Measurements from ENCODE around the gene COX6A2.

Gene COX6A2

GRCh38 chr16:31428279-31428597 lies at the start of gene COX6A2:
TSS of gene COX6A2 (minus strand) at chr16:31428360. CDS start at chr16:31428325, 35 bp downstream.
- DNase-seq (ENCODE audit: low read depth in 2 of 2) = no peak

- DNase-seq (ENCODE audit: low read depth in 2 of 2) = no peak
These were observed 49.4 kb upstream of the COX6A2 start for GRCh38 chr16:31477220-31478216.

GRCh38 chr16:31476303-31477219 lies 48.4 kb upstream of the COX6A2 start:
- peak; percentile 90 to 92 for DNase-seq (ENCODE audit: low read depth in 2 of 2)

- DNase-seq (ENCODE audit: low read depth in 2 of 2) = no peak
These were observed 47.8 kb upstream of the COX6A2 start for GRCh38 chr16:31475946-31476302.

GRCh38 chr16:31474773-31475738 lies 46.9 kb upstream of the COX6A2 start:
- no peak for DNase-seq (ENCODE audit: low read depth in 2 of 2)

GRCh38 chr16:31474173-31474714 lies 46.1 kb upstream of the COX6A2 start:
- no peak for DNase-seq (ENCODE audit: low read depth in 2 of 2)

GRCh38 chr16:31473264-31473984 lies 45.3 kb upstream of the COX6A2 start:
- no peak for DNase-seq (ENCODE audit: low read depth in 2 of 2)

- DNase-seq (ENCODE audit: low read depth in 2 of 2) = peak in 1 of 2 donors; percentile 55
These were observed 44.6 kb upstream of the COX6A2 start for GRCh38 chr16:31472709-31473203.

- DNase-seq (ENCODE audit: low read depth in 2 of 2) = no peak
These were observed 43.9 kb upstream of the COX6A2 start, which contains the start of gene TGFB1I1 for GRCh38 chr16:31471875-31472708. TSS of gene TGFB1I1 (plus strand) at chr16:31472152. CDS start at chr16:31472189, 37 bp downstream.

GRCh38 chr16:31471241-31471874 lies 43.2 kb upstream of the COX6A2 start:
- DNase-seq (ENCODE audit: low read depth in 2 of 2) = no peak

GRCh38 chr16:31470615-31471014 lies 42.5 kb upstream of the COX6A2 start:
- DNase-seq (ENCODE audit: low read depth in 2 of 2) = no peak

GRCh38 chr16:31467858-31468257 lies 39.7 kb upstream of the COX6A2 start:
- no peak for DNase-seq (ENCODE audit: low read depth in 2 of 2)

GRCh38 chr16:31467151-31467773 lies 39.1 kb upstream of the COX6A2 start:
- no peak for DNase-seq (ENCODE audit: low read depth in 2 of 2)

- no peak for DNase-seq (ENCODE audit: low read depth in 2 of 2)
These were observed 38.3 kb upstream of the COX6A2 start for GRCh38 chr16:31466381-31466841.

- DNase-seq (ENCODE audit: low read depth in 2 of 2) = no peak
These were observed 37.7 kb upstream of the COX6A2 start for GRCh38 chr16:31465788-31466370.

GRCh38 chr16:31464781-31465260 lies 36.7 kb upstream of the COX6A2 start:
- no peak for DNase-seq (ENCODE audit: low read depth in 2 of 2)

GRCh38 chr16:31464348-31464769 lies 36.2 kb upstream of the COX6A2 start:
- no peak for DNase-seq (ENCODE audit: low read depth in 2 of 2)

All from stimulated activated CD4-positive, alpha-beta T cell treated with anti-CD3 and anti-CD28 coated beads, Interleukin-4, amount 100 ng/mL, for 48 hours (primary cell).